IPS-18a (cell line): ENCODE measurements around the gene KCNQ1OT1.

Experiments used
- H3K27ac ChIP-seq: one replicate; pipeline ENCODE4 v1.5.1; 2013; ENCODE audit warnings: low read length
- H3K27me3 ChIP-seq: one replicate; pipeline ENCODE4 v1.6.1; 2013; ENCODE audit warnings: mild to moderate bottlenecking, low read length; ENCODE audit not compliant: control insufficient read depth, insufficient read depth
- H3K36me3 ChIP-seq: one replicate; pipeline ENCODE4 v1.6.1; 2013; ENCODE audit warnings: low read depth, low read length; ENCODE audit not compliant: control insufficient read depth
- H3K4me1 ChIP-seq: one replicate; pipeline ENCODE4 v1.6.1; 2013; ENCODE audit warnings: low read depth, low read length; ENCODE audit not compliant: control insufficient read depth
- H3K4me3 ChIP-seq: one replicate; pipeline ENCODE4 v1.5.1; 2013; ENCODE audit warnings: low read length
- H3K9ac ChIP-seq: one replicate; pipeline ENCODE4 v1.6.1; 2013; ENCODE audit warnings: mild to moderate bottlenecking, low read length, moderate library complexity
- H3K9me3 ChIP-seq: one replicate; pipeline ENCODE4 v1.6.1; 2013; ENCODE audit warnings: low read depth, low read length; ENCODE audit not compliant: control insufficient read depth

Gene KCNQ1OT1

DNA sequence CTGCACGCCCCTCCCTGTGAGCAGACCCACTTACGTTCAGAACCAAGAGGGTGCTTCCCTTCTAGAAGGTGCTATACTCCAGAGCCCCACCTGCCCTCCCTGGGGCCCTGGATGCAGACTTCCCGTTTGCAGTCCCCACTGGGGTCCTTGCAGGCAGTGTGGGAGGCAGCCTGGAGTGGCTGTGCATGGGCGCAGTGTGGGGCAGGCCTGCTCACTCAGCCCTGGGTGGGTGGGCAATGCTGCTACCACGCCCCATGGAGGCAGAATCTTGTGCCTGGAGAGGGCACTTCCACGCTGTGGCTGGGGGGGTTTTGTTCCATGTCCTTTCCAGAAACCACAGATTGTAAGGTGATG lies 116.2 kb downstream of the KCNQ1OT1 start:
- Histone ChIP-seq H3K4me3 (no peak overlapping the region), H3K27me3 (peaks cover 86% of the 10 kb centered on the region), H3K36me3 (no peaks in the 10 kb centered on the region), H3K9me3 (no peaks in the 10 kb centered on the region), H3K9ac (no peak overlapping the region), H3K4me1 (no peaks in the 10 kb centered on the region), H3K27ac (no peak overlapping the region)

DNA sequence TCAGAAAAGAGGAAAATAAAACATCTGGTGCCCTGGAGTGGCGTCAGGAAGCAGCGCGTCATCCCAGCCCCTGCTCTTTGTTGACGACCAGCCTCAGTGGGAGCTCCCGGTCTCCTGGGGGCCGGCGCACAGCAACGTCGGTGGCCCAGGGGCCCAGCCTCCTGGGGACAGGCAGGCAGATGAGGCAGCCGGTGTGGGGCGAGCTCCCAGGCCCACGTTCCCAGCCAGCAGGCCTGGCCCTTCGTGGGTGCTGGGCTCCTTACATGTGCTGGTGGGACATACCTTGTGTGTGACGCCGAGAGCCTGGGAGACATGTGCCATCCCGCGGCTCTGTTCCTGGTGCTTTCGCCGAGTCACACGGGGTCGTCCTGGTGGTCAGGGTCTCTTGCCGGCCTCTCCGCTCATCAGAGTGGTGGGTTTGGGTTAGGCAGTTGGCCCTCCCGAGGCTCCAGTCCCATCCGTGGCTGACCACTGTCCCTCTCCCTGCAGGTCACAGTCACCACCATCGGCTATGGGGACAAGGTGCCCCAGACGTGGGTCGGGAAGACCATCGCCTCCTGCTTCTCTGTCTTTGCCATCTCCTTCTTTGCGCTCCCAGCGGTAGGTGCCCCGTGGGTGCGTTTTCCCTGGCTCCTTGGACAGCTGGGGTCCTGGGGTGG lies 116.7 kb downstream of the KCNQ1OT1 start:
- Histone ChIP-seq H3K4me1 (no peaks in the 10 kb centered on the region), H3K27ac (no peak overlapping the region), H3K4me3 (no peak overlapping the region), H3K36me3 (no peaks in the 10 kb centered on the region), H3K9me3 (no peaks in the 10 kb centered on the region), H3K9ac (no peak overlapping the region), H3K27me3 (peaks cover 81% of the 10 kb centered on the region)

DNA sequence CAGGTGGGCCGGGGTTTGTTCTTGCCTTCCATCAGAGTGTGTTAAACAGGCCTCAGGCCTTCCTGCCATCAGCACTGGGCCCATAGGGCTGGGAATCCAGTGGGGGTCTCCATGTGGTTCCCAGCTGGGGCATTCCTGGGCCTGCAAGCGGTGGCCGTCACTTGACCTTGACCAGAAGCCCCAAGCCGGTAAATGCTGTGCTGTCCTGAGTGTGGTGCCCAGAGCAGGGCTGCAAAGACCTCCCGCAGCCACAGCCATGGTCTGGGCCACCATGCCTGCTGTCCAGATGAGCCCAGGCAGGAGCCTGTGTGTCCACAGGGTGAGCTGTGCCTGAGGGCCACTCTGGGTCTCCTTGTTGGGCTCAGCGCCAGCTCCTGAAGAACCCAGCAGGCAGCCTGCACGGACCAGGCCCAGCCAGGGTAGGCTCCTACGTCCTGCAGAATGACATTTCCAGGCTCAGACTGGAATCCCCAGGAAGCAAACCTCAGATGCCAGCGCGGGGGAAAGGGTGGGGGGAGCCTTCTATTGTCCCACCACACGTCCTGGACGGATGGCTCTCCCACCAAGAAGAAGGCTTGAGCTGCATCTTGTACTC lies 117.3 kb downstream of the KCNQ1OT1 start:
- H3K27ac ChIP-seq: no peak overlapping the region
- H3K9ac ChIP-seq: no peak overlapping the region
- H3K4me3 ChIP-seq: no peak overlapping the region

DNA sequence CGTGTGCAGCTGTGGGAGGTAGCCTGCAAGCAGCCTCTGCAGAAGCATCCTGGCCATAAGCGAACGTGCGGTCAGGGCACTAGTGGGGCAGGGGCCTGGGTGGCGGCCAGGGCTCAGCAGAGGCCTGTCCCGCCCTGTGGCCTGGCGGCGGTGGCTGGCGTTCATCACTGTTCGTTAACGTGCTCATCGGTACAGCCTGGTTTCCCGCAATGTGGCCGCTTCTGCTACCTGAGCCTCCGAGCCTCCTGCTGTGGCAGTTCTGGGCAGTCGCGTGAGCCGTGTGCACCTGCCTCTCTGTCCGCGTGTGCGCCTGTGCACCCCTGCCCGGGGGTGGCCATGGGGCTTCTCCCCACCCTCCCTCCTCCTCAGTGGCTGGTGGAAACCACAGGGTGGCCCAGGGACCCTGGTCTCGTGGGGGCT lies 117.9 kb downstream of the KCNQ1OT1 start:
- Histone ChIP-seq H3K27ac (no peak overlapping the region), H3K4me1 (no peaks in the 10 kb centered on the region), H3K4me3 (no peak overlapping the region), H3K36me3 (no peaks in the 10 kb centered on the region), H3K9me3 (no peaks in the 10 kb centered on the region), H3K9ac (no peak overlapping the region), H3K27me3 (peaks cover 77% of the 10 kb centered on the region)

More for the DNA sequence above, 117.3 kb downstream of the KCNQ1OT1 start:
- H3K36me3 ChIP-seq: no peaks in the 10 kb centered on the region
- no peaks in the 10 kb centered on the region for H3K4me1 ChIP-seq
- H3K9me3 ChIP-seq: no peaks in the 10 kb centered on the region
- peaks cover 77% of the 10 kb centered on the region for H3K27me3 ChIP-seq

DNA sequence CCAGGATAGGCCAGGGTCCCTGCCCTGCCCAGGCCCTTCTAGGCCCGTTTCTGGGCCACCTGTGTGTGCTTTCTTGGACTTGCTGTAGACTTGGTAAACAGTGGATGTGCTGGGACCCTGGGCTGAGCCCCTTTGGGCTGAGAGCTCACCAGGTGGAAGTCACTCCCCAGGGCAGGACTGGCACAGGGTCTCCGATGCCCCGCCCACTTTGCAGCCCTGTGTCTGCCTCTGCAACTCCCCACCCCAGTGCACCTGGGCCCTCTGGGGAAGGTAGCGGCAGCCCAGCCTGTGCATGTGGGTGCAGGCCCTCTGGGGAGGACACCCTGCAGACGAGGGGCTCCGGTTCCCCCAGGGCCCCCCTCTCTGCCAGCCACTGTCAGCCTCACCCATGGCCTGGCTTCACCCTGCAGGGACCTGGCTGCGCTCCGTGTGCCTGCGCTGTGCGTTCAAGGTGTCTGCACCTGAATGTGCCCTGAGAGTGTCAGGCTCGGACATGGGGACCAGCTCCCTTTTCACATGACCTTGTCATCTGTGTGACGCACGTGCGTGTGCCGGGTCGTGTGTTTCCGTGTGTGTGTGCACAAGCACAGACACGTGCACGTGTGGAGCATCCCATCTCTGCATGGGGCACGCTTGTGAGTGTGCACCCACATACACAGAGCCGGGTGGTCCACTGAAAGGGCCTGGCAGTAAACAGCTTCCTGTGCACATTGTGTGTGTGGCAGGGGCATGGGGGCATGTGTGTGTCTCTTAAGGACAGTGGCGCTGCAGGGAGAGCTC lies 118.5 kb downstream of the KCNQ1OT1 start:
- H3K27ac ChIP-seq: no peak overlapping the region
- no peaks in the 10 kb centered on the region for H3K9me3 ChIP-seq
- H3K36me3 ChIP-seq: no peaks in the 10 kb centered on the region
- peaks cover 77% of the 10 kb centered on the region for H3K27me3 ChIP-seq
- H3K4me3 ChIP-seq: no peak overlapping the region
- H3K9ac ChIP-seq: no peak overlapping the region
- no peaks in the 10 kb centered on the region for H3K4me1 ChIP-seq

DNA sequence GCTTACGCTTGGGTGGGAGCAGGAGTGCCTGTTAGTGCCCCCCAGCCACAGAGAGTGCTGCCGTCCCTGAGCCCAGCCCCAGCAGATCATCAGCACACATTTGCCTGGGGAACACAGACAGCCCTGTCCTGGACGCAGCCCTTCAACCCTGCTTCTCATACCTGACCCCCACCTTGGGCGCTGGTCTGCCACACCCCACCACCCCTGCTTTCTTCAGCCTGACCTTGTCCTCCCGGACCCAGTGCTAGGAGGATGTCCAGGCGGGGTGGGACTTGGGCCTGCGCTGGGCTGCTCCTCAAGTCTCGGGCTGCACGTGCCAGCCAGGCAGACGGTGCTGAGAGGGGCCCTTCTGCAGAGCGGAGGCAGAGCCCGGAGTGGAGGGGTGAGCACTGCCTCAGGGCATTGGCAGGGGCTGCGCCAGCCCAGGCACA lies 119.2 kb downstream of the KCNQ1OT1 start:
- Histone ChIP-seq H3K9ac (no peak overlapping the region), H3K27me3 (peaks cover 77% of the 10 kb centered on the region), H3K4me1 (no peaks in the 10 kb centered on the region), H3K36me3 (no peaks in the 10 kb centered on the region), H3K27ac (no peak overlapping the region), H3K4me3 (no peak overlapping the region), H3K9me3 (no peaks in the 10 kb centered on the region)

DNA sequence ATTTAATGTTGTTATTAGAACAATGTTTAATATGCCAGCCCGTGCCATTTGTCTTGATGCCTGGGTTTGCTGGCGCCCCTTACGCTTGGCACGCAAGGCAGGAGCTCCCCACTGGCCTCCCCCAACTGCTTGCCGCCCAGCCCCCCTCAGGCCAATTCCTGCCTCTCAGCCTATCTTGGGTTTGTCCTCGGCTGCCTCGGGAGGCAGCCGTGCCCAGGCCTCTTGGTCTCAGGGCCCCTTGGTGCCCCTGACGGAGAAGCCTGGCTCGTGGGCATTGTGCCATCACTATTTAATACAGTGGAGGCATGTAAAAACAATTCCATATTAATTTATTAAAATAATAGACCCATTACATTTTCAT lies 119.8 kb downstream of the KCNQ1OT1 start:
- no peaks in the 10 kb centered on the region for H3K4me1 ChIP-seq

DNA sequence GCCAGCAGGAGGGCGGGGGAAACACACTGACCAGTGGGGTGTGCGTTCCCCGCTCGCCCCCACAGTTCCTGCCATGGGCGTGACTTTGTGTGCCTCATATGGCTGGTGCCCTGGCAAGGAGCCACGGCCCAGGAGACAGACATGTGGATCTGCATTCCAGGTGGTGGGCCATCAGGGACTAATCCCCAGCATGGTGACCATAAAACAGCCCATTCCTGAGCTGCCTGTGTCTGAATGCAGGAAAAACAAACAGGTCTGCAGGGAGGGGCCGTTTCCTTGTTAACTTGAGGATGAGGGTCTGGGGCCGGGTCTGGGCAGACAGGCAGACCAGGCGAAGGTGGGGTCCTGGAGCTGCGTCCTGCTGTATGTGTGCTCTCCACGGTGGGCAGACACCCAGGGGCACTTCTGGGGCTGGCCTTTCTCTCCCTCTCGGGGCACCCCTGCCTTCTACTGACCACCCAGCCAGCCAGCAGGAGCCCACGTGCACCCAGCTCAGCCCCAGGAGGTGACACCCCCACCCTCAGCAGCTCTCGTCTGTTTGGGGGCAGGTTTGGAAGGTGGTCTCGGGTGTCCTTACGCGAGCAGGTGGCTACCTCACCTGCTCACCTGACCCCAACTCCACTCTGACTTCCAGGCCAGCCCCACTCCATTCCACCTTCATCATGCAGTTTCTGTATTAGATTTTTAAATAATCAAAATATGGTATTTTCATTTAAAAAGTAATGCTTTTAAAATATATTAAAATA lies 120.3 kb downstream of the KCNQ1OT1 start:
- H3K27me3 ChIP-seq: peaks cover 69% of the 10 kb centered on the region
- H3K4me3 ChIP-seq: no peak overlapping the region
- no peak overlapping the region for H3K27ac ChIP-seq
- H3K4me1 ChIP-seq: no peaks in the 10 kb centered on the region
- no peaks in the 10 kb centered on the region for H3K36me3 ChIP-seq
- H3K9ac ChIP-seq: no peak overlapping the region
- no peaks in the 10 kb centered on the region for H3K9me3 ChIP-seq

More for the DNA sequence above, 119.8 kb downstream of the KCNQ1OT1 start:
- H3K9ac ChIP-seq: no peak overlapping the region
- no peak overlapping the region for H3K4me3 ChIP-seq
- peaks cover 75% of the 10 kb centered on the region for H3K27me3 ChIP-seq
- no peaks in the 10 kb centered on the region for H3K36me3 ChIP-seq
- H3K9me3 ChIP-seq: no peaks in the 10 kb centered on the region
- H3K27ac ChIP-seq: no peak overlapping the region

DNA sequence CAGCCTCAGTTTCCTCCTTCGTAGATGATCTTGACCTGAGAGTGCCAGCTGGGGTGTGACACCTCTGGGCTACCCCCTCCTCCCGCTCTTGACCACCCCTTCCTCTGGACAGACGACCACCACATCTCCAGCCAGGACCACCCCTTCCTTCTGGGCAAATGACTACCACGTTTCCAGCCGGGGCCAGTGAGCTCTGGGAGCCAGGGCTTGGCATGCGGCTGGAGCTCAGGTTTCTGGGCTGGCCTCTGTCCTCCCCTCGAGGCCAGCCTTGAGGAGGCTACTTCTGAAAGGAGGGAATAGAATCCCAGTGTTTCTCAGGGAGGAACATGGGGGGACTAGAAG lies 120.9 kb downstream of the KCNQ1OT1 start:
- Histone ChIP-seq H3K4me1 (no peaks in the 10 kb centered on the region), H3K9me3 (no peaks in the 10 kb centered on the region), H3K9ac (no peak overlapping the region), H3K36me3 (no peaks in the 10 kb centered on the region), H3K27me3 (peaks cover 65% of the 10 kb centered on the region), H3K27ac (no peak overlapping the region), H3K4me3 (no peak overlapping the region)

DNA sequence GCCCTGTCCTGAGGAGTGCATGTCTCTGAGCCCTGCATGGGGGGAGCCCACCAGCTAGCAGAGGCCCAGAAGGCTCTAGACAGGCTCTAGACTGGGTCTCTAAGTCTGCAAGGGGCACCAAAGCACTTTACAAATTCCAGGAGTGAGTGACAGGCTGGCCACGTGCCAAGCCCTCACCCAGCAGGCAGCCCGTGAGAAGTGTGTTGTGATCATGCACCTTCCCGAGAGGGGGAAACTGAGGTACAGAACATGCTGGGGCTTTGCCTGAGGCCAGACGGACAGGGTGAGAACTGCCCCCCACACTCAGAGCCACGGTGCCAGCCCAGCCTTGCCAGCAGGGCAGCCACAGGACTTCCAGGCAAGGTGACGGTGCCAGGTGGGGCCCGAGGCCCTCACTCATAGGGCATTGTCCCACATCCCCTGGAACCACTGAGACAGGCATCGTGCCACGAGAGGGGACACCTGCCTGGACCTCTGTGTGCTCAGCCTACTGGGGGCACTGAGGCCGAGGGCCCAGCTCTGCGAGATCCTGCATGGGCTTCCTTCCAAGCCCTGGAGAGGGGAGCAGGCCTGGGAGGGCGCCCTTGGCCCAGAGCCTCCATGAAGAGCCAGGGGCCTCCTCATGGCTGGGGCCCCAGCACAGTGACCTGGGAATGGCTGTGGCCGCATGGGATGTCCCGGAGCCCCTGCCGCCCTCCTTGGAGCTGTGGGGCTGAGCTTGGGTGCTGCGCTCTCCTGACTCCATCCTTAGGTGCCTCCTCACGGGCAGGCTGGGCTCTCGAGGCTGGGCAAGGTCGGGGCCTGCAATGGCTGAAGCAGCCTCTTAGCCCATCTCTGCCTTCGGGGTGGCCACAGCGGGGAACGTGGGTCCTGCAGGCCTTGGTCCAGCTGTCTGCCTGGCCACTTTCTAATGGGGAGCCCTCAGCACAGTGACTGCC lies 121.5 kb downstream of the KCNQ1OT1 start:
- H3K27ac ChIP-seq: no peak overlapping the region
- no peak overlapping the region for H3K9ac ChIP-seq
- no peaks in the 10 kb centered on the region for H3K36me3 ChIP-seq
- no peaks in the 10 kb centered on the region for H3K4me1 ChIP-seq
- H3K27me3 ChIP-seq: peaks cover 66% of the 10 kb centered on the region
- H3K4me3 ChIP-seq: no peak overlapping the region
- H3K9me3 ChIP-seq: no peaks in the 10 kb centered on the region
